Lung (tissue), 12 donors: ENCODE measurements around the gene EIF2S2. TPM values are rescaled to one million over a fixed set of nuclear protein-coding genes. Genes with fewer than 3 reads are reported as not detected.

ENCODE experiments used
- ATAC-seq: fragments of 200-7000 bp; cut with Tn5 transposase; one replicate; pipeline ENCODE4 v1.9.1; 2020; ENCODE audit warnings: moderate number of reproducible peaks; ENCODE audit not compliant: insufficient read depth, low FRiP score
- DNase-seq, 3 donors: peaks; one replicate each; pipeline ENCODE4 v3.0.0-alpha.2; 2013 to 2017
- H3K27ac ChIP-seq, 2 donors: one replicate each; pipeline ENCODE4 v1.5.1; 2013; ENCODE audit warnings: mild to moderate bottlenecking in 2 of 2, moderate library complexity in 2 of 2, control low read depth in 1 of 2, inconsistent platforms in 1 of 2, low read depth in 1 of 2, low read length in 1 of 2
- H3K27me3 ChIP-seq, 3 donors: one replicate each; pipeline ENCODE4 v1.5.1; 2013; ENCODE audit warnings: low read length in 2 of 3; ENCODE audit not compliant: control insufficient read depth in 3 of 3, insufficient read depth in 3 of 3
- H3K36me3 ChIP-seq, 4 donors: one replicate each; pipeline ENCODE4 v1.5.1; 2013; ENCODE audit warnings: low read length in 4 of 4, mild to moderate bottlenecking in 1 of 4, moderate library complexity in 1 of 4; ENCODE audit not compliant: control insufficient read depth in 4 of 4, insufficient read depth in 4 of 4
- H3K4me1 ChIP-seq, 5 donors: one replicate each; pipeline ENCODE4 v1.5.1; 2013; ENCODE audit warnings: low read length in 5 of 5, mild to moderate bottlenecking in 2 of 5, moderate library complexity in 1 of 5; ENCODE audit not compliant: control insufficient read depth in 5 of 5, insufficient read depth in 5 of 5
- H3K4me3 ChIP-seq: one replicate; pipeline ENCODE4 v1.5.1; 2013; ENCODE audit warnings: mild to moderate bottlenecking, control low read depth, moderate library complexity
- H3K9ac ChIP-seq, 2 donors: one replicate each; pipeline ENCODE4 v1.5.1; 2013; ENCODE audit warnings: low read length in 2 of 2, control low read depth in 1 of 2; ENCODE audit not compliant: insufficient read depth in 1 of 2
- H3K9me3 ChIP-seq, 4 donors: one replicate each; pipeline ENCODE4 v1.5.1; 2013; ENCODE audit warnings: low read length in 3 of 4, mild to moderate bottlenecking in 1 of 4, moderate library complexity in 1 of 4; ENCODE audit not compliant: control insufficient read depth in 4 of 4, insufficient read depth in 3 of 4
- WGBS, 2 donors: extraction: QIAGEN DNeasy Blood & Tissue Kit; methylation state at CpG; one replicate each; pipeline ENCODE4 v1.1.7; 2013; 5-methylcytosine and 5-hydroxymethylcytosine counted together
- polyA plus RNA-seq, 2 donors: library from polyadenylated mRNA; stranded (reverse); fragments of 200-250 nt; gene quantifications; one replicate each; pipeline ENCODE4 v1.2.1, GENCODE V29; 2013
- total RNA-seq, 2 donors: library from RNA; depleted of rRNA in 1 of 2; stranded (reverse); fragments of >200 nt in 1 of 2; gene quantifications; one replicate each; pipeline ENCODE4 v1.2.1, GENCODE V29; 2014 to 2021
- TF ChIP-seq, protein P1 (sequence below): IDR thresholded peaks from 2 replicates; pipeline ENCODE4 v1.5.1; 2012; ENCODE audit warnings: mild to moderate bottlenecking; ENCODE audit errors: control extremely low read depth, extremely low read depth
- donor health status: control.
- donor health status: control.
- donor health status: Bipolar disorder and iron deficiency.
- donor health status: healthy.
- donor health status: DM: yes; HTN: yes; CAD: no.

Gene EIF2S2
- total and polyA plus RNA-seq, 4 donors, result 37.5 to 69.7 (median 52.1) TPM

- H3K27me3 ChIP-seq, result no peaks in the 10 kb centered on the region
- H3K27ac ChIP-seq, result no peak overlapping the region
- peaks cover 0 to 42% (median 32%) of the 10 kb centered on the region in 4 donors for H3K36me3 ChIP-seq
- no peak overlapping the region for H3K4me3 ChIP-seq
- H3K4me1 ChIP-seq, result peaks cover 0 to 12% (median 5%) of the 10 kb centered on the region in 5 donors
- no peak overlapping the region for H3K9ac ChIP-seq
- TF ChIP-seq, protein P1, sequence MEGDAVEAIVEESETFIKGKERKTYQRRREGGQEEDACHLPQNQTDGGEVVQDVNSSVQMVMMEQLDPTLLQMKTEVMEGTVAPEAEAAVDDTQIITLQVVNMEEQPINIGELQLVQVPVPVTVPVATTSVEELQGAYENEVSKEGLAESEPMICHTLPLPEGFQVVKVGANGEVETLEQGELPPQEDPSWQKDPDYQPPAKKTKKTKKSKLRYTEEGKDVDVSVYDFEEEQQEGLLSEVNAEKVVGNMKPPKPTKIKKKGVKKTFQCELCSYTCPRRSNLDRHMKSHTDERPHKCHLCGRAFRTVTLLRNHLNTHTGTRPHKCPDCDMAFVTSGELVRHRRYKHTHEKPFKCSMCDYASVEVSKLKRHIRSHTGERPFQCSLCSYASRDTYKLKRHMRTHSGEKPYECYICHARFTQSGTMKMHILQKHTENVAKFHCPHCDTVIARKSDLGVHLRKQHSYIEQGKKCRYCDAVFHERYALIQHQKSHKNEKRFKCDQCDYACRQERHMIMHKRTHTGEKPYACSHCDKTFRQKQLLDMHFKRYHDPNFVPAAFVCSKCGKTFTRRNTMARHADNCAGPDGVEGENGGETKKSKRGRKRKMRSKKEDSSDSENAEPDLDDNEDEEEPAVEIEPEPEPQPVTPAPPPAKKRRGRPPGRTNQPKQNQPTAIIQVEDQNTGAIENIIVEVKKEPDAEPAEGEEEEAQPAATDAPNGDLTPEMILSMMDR, result no peak
- DNase-seq (no peak), ATAC-seq (no peak)
- H3K9me3 ChIP-seq, result no peaks in the 10 kb centered on the region
- 87 to 91% methylated on average over 1 of the region's 1 CpG for WGBS, 2 donors
Measured at GRCh38 chr20:34072778-34073177, 39.3 kb downstream of the EIF2S2 start.

DNA sequence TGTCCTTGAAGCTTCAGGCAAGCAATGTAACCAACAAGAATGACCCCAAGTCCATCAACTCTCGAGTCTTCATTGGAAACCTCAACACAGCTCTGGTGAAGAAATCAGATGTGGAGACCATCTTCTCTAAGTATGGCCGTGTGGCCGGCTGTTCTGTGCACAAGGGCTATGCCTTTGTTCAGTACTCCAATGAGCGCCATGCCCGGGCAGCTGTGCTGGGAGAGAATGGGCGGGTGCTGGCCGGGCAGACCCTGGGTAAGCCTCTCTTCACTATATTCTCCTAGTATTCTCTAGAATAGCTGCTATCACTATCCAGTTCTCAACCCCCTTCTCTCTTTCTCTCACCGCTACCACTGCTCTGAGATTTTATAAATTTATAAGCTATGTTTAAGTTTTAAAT is 40.0 kb downstream of the EIF2S2 start:
- no peaks in the 10 kb centered on the region for H3K9me3 ChIP-seq
- no peak overlapping the region for H3K27ac ChIP-seq
- TF ChIP-seq, protein P1, result no peak
- WGBS, 2 donors, result 95 to 96% methylated on average over 8 of the region's 8 CpGs
- peaks cover 0 to 12% (median 5%) of the 10 kb centered on the region in 5 donors for H3K4me1 ChIP-seq
- no peaks in the 10 kb centered on the region for H3K27me3 ChIP-seq
- no peak for ATAC-seq
- no peak overlapping the region for H3K4me3 ChIP-seq
- no peak overlapping the region for H3K9ac ChIP-seq
- H3K36me3 ChIP-seq, result peaks cover 0 to 35% (median 27%) of the 10 kb centered on the region in 4 donors
- no peak for DNase-seq

DNA sequence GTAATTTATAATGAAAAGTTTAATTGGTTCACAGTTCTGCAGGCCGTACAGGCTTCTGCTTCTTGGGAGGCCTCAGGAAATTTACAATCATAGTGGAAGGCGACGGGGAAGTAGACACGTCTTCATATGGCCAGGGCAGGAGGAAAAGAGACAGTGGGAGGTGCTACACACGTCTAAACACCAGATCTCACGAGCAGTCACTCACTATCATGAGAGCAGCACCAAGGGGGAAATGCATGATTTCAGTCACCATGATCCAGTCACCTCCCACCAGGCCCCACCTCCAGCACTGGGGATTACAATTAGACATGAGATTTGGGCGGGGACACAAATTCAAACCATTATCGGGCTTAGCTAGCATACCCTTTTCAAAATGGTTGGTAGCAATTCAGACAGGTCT is 41.2 kb downstream of the EIF2S2 start:
- ATAC-seq, result no peak
- TF ChIP-seq, protein P1, result no peak
- DNase-seq, result no peak
- Histone ChIP-seq H3K9me3 (no peaks in the 10 kb centered on the region), H3K27me3 (no peaks in the 10 kb centered on the region), H3K9ac (no peak overlapping the region), H3K36me3 (peaks cover 0 to 25% (median 20%) of the 10 kb centered on the region in 4 donors), H3K4me1 (peaks cover 3 to 12% (median 6%) of the 10 kb centered on the region in 5 donors), H3K27ac (no peak overlapping the region), H3K4me3 (no peak overlapping the region)
- 56 to 80% methylated on average over 8 of the region's 8 CpGs for WGBS, 2 donors

- ATAC-seq, result no peak
Measured at GRCh38 chr20:34070079-34070439, 42.0 kb downstream of the EIF2S2 start.

More at GRCh38 chr20:34070079-34070439, 42.0 kb downstream of the EIF2S2 start:
- Histone ChIP-seq H3K27ac (no peak overlapping the region), H3K27me3 (no peaks in the 10 kb centered on the region), H3K4me1 (peaks cover 3 to 13% (median 9%) of the 10 kb centered on the region in 5 donors), H3K9ac (no peak overlapping the region), H3K9me3 (no peaks in the 10 kb centered on the region), H3K36me3 (peaks cover 0 to 20% (median 16%) of the 10 kb centered on the region in 4 donors), H3K4me3 (no peak overlapping the region)
- WGBS, 2 donors, result 90 to 93% methylated on average over 3 of the region's 3 CpGs
- no peak for DNase-seq
- TF ChIP-seq, protein P1, result no peak
